DOHH2 (cell line): ENCODE data around the gene ATP11A.

Experiments
- CTCF ChIP-seq: fragments of 200-600 bp; sonication (generic); IDR thresholded peaks from one replicate; pipeline ENCODE4 v1.5.1; 2014; ENCODE audit warnings: antibody characterized with exemption, mild to moderate bottlenecking, low read depth, low read length; ENCODE audit not compliant: poor library complexity, severe bottlenecking
- EZH2phosphoT487 ChIP-seq: fragments of 200-600 bp; sonication (generic); IDR thresholded peaks from 2 replicates; pipeline ENCODE4 v1.6.1; 2017; ENCODE audit warnings: borderline replicate concordance, mild to moderate bottlenecking, antibody characterized with exemption, low read length, moderate library complexity, mixed read lengths

- no peak for TF ChIP-seq CTCF
- no peak for TF ChIP-seq EZH2phosphoT487
Measured at GRCh38 chr13:112852808-112853207, 163.0 kb downstream of the ATP11A start.
